ENCODE measurements around the gene OSBP2. TPM values are rescaled to one million over a fixed set of nuclear protein-coding genes. Genes with fewer than 3 reads are reported as not detected.

The OSBP2 gene
- 12.0 TPM for total RNA-seq

DNA sequence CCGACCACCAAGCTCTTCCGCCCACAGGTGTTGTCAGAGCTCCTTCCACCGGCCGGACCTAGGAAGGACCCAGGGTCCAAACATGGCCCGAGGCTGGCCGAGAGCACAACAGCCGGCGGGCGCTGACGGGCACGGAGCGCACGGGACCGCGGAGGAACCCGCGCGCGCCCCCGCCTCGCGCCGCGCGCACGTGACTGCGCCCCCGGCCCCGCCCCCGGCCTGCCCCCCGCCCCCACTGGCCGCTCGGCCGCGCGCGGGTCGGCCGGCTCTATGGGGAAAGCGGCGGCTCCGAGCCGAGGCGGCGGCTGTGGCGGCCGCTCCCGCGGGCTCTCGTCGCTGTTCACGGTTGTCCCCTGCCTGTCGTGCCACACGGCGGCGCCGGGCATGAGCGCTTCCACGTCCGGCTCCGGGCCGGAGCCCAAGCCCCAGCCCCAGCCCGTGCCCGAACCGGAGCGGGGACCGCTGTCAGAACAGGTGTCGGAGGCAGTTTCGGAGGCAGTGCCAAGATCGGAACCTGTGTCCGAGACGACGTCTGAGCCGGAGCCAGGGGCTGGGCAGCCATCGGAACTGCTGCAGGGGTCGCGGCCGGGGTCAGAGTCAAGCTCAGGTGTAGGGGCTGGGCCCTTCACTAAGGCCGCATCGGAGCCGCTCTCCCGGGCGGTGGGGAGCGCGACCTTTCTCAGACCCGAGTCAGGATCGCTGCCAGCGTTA is at the start of gene OSBP2:
OSBP2 (plus strand) TSS at position 235 of the 711 bp plus-strand sequence; CDS start at position 271, 36 bp downstream.
- ATAC-seq (peak; percentile 36), DNase-seq (ENCODE audit: low spot score) (peak; percentile 61)
- intact Hi-C loops (cut with DNase I), result no loop called here

GRCh38 chr22:30646518-30647160 is 48.0 kb upstream of the OSBP2 start:
- DNase-seq (ENCODE audit: low spot score), result no peak
- no peak for ATAC-seq
- intact Hi-C loops (cut with DNase I), result no loop called here

DNA sequence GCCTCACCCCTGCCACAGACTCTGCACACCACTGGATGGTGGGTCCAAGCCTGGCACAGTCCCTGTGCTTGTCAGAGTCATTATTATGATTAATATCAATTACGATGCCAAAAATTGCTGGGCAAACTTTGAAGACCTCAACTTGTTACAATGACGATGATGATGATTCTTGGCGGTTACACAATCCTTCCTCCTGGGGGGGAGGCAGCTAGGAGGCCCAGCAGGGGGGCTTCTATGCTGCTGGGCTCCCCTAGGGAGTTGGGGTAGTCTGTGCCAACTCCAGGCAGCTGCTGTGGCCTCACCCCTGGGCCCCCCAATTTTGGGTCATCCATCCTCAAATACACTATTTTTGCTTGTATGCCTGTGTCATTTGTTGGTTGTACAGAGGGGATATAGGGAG is 47.1 kb upstream of the OSBP2 start:
- no peak for ATAC-seq
- intact Hi-C loops (cut with DNase I), result no loop called here
- DNase-seq (ENCODE audit: low spot score), result no peak

- intact Hi-C loops (cut with DNase I), result no loop called here
- no peak for DNase-seq (ENCODE audit: low spot score)
- no peak for ATAC-seq
Observed at GRCh38 chr22:30648825-30649224, 45.8 kb upstream of the OSBP2 start.

GRCh38 chr22:30649430-30650007 is 45.2 kb upstream of the OSBP2 start:
- DNase-seq (ENCODE audit: low spot score) (no peak), ATAC-seq (peak; percentile 52)
- intact Hi-C loops (cut with DNase I), result no loop called here

- intact Hi-C loops (cut with DNase I), result no loop called here
- no peak for ATAC-seq
Observed at GRCh38 chr22:30650508-30651116, 44.1 kb upstream of the OSBP2 start.

DNA sequence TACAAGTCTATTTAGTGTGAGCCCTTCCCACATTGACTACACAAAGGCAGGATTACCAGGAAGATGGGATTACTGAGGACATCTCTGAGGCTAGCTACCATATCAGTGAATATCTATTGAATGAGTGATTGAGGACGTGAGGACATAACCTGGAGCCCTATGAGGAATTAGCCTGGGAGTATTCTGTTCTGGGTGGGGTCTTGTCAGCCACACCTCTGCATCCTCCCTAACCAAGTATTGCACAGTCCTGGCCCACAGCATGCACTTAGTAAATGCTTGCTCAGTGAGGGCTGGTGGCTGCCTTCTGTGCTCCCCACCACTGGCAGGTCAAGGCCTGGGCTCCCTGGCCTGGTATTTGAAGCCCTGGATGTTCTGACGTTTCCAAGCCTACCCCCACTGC is 41.8 kb upstream of the OSBP2 start:
- intact Hi-C loops (cut with DNase I), result no loop called here
- no peak for ATAC-seq
- no peak for DNase-seq (ENCODE audit: low spot score)

More at GRCh38 chr22:30650508-30651116, 44.1 kb upstream of the OSBP2 start:
- DNase-seq (ENCODE audit: low spot score), result no peak

GRCh38 chr22:30654361-30654760 is 40.3 kb upstream of the OSBP2 start:
- no peak for ATAC-seq
- no peak for DNase-seq (ENCODE audit: low spot score)
- intact Hi-C loops (cut with DNase I), result no loop called here

GRCh38 chr22:30655532-30655931 is 39.1 kb upstream of the OSBP2 start:
- no peak for ATAC-seq
- intact Hi-C loops (cut with DNase I), result no loop called here
- DNase-seq (ENCODE audit: low spot score), result no peak

DNA sequence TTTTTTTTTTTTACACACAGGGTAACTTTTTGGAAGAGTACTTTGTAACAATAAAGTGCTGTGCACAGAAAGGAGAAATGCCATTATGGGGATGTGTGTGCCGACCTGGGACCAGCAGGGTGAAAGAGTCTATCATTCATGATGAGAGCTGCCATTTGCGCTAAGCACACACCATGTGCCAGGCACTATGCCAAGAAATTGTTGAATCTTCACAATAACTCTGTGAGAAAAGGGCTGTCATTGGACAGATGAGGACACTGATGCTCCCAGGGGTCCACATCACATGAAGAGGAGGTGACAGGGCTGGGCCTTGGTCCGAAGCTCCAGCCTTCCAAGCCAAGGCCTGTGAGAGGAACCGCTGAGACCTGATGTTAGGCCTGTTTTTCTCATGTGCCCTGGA is 32.6 kb upstream of the OSBP2 start:
- intact Hi-C loops (cut with DNase I), result no loop called here
- no peak for DNase-seq (ENCODE audit: low spot score)
- ATAC-seq, result no peak

- intact Hi-C loops (cut with DNase I), result no loop called here
- ATAC-seq (no peak), DNase-seq (ENCODE audit: low spot score) (no peak)
Observed at GRCh38 chr22:30664798-30665197, 29.9 kb upstream of the OSBP2 start.

DNA sequence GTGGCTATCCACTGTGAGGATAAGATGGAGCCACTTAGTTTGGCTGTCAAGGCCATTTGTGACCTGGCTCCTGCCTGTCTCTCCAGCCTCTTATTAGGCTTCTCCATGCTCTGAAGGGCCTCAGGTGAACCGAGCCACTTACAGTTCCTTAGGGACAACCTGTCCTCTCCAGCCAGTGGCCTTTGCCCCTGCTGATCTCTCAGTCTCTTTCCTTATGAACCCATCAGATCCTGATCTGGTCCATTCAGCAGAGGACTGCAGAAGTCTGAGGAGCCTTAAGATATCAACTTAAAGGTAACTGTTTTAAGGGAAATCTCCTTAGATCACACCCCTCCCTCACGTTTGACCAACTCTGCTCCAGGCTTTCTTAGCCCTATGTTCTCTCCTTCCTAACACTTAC is 29.4 kb upstream of the OSBP2 start:
- intact Hi-C loops (cut with DNase I), result no loop called here
- DNase-seq (ENCODE audit: low spot score) (no peak), ATAC-seq (no peak)

GRCh38 chr22:30665786-30666185 is 28.9 kb upstream of the OSBP2 start:
- intact Hi-C loops (cut with DNase I), result no loop called here
- no peak for ATAC-seq
- DNase-seq (ENCODE audit: low spot score), result no peak

- DNase-seq (ENCODE audit: low spot score), result no peak
- intact Hi-C loops (cut with DNase I), result no loop called here
- peak; percentile 4 for ATAC-seq
Observed at GRCh38 chr22:30667107-30667493, 27.6 kb upstream of the OSBP2 start.

DNA sequence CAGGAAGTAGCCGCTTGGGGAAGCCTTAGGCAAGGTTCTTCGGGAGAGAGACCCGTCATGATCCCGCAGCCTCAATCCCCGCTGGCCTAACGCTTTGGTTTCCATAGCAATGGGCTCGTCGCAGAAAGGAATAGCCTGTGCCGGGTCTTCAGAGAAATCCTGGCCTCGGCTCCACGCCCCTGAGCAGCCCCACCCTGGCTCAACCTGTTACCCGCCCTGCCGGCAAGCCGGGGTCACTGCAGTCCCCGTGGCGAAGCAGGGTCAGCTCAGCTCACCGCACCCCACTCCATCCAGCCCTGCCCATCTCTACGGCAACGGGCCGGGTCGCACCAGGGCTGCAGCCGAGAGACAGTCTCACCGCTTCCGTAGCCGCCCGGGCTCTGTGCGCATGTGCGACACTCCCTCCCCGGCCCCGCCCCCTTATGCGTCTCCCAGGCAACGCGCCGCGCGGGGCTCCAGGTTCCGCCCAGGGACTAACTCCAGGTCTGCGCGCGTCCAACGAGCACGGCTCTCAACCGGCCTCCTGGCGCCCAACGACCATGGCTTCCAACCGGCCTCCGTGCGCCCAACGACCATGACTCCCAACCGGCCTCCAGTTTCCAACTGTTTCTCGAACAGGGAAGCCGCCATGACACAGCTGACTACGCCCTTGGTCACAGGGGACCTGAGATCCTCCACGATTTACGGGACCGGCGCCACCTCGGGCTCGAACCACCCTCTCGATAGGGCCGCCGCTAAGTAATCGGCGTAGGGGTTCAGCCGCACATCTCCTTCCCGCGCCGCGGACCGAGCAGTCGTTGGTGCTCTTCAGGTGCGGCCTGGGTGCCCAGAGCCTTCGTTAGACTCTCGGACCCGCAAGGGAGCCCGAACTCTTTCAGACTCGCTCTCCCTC is 26.9 kb upstream of the OSBP2 start, which contains the start of gene DUSP18:
DUSP18 (minus strand) TSS at position 382 of the 892 bp plus-strand sequence. CDS start 3,872 bp downstream, outside the sequence.
- peak; percentile 96 for DNase-seq (ENCODE audit: low spot score)
- ATAC-seq, result peak; percentile 99
- intact Hi-C loops (cut with DNase I), result no loop called here

- no peak for ATAC-seq
- DNase-seq (ENCODE audit: low spot score), result no peak
Observed at GRCh38 chr22:30668386-30668710, 26.3 kb upstream of the OSBP2 start.

DNA sequence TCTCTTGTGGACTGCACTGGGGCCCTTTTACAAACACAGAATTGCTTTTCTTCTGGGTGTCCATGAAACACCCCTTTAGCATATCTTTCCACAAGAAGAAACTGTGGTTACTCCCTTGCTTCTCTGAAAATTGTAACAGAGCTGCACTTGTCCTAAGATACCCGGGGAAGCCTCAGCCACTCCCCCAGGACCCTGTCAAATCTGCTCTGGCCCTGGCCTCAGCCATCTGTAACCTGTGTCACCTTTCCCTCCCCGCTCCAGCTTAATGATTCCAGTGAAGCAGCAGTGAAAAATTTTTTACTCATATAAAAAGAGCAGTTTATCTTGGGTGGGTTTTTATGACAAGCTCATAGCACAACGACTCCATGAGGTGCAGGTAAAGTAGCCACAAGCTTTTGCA is 23.6 kb upstream of the OSBP2 start:
- intact Hi-C loops (cut with DNase I), result no loop called here
- DNase-seq (ENCODE audit: low spot score) (no peak), ATAC-seq (no peak)

More at GRCh38 chr22:30668386-30668710, 26.3 kb upstream of the OSBP2 start:
- intact Hi-C loops (cut with DNase I), result no loop called here

GRCh38 chr22:30673136-30673535 is 21.5 kb upstream of the OSBP2 start:
- intact Hi-C loops (cut with DNase I), result no loop called here
- no peak for ATAC-seq
- DNase-seq (ENCODE audit: low spot score), result no peak

DNA sequence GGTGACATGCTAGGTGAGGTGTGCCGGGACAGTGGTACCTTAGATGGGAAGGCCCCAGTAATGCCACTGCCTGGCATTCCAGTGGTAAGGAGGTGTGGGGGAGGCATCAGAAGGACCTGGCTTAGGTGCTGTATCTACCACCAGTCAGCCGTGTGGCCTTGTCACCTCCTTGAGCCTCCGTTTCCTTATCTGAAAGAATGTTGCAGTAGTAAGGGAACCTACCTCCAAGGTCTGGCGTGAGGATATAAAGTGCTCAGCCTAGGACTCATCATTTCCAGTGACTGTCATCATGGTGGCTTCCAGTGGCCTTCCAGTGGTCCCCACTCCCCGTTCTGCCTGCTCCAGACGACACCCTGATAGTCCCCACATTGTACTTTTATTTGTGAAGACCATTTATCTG is 20.2 kb upstream of the OSBP2 start:
- DNase-seq (ENCODE audit: low spot score), result no peak
- ATAC-seq, result no peak
- intact Hi-C loops (cut with DNase I), result no loop called here
